Smooth muscle cell of the brain vasculature (primary cell): ENCODE data around the gene HPF1.
"Not testable (repeated sequence)": the region's sequence is repeated elsewhere in the genome, so short reads cannot be mapped to it uniquely, and the experiment has no call there.

Experiments used
- DNase-seq: peaks from one replicate; pipeline ENCODE4 v3.0.0-alpha.2; 2012; ENCODE audit warnings: low read depth, low spot score

Gene HPF1

GRCh38 chr4:169757575-169758184 lies at the start of gene HPF1:
TSS of gene HPF1 (minus strand) at chr4:169757944. CDS start at chr4:169757877, 67 bp downstream.
- DNase-seq = peak; percentile 60

DNA sequence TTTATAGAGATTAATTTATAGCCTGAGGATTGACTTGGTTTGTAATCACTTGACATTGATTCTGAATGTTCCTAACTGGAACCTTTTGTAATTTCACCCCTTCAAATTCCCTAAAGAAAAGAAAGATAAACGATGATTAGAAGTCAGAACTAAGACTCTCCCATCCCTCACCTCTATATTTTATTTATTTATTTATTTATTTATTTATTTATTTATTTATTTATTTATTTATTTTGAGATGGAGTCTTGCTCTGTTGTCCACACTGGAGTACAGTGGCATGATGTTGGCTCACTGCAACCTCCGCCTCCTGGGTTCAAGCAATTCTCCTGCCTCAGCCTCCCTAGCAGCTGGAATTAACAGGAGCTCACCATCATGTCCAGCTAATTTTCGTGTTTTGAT lies 49.0 kb upstream of the HPF1 start:
- DNase-seq = not testable (repeated sequence)

GRCh38 chr4:169803413-169803812 lies 45.7 kb upstream of the HPF1 start:
- DNase-seq = no peak

DNA sequence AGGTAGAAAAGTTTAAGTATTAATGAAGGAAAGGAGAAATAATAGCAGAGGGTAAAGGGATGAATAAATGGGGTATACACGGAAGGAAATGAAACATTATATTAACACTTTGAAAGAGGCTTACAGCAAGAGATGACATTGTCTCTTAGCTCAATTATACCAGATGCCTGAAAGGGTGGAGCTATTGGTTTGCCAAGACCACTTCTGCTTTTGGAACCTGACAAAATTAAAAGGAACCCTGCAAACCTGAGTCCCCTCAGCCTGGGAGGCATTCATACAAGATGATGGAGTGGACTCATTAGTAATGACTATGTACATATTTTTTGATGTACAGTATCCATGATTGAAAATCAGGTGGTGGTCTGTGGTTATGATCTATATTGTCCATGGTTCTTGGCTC lies 45.1 kb upstream of the HPF1 start:
- DNase-seq = no peak

DNA sequence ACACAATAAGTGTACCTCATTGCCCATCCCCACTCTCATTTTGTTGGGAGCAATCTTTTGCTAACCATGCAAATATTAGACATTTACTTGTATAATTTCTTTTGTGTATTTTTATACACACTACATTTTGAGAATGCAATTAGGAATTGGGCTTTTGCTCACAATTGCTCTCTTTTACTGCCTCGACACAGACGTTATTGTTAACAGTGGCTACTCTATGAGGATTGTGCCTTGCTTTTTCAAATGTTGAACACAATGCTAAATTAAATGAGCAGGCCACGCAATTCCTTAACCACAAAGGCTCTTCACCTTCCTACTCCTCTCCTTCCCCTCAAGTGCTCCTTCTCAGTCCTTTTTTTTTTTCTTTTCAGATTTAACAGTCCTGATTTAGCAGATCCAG lies 42.8 kb upstream of the HPF1 start:
- no peak for DNase-seq

DNA sequence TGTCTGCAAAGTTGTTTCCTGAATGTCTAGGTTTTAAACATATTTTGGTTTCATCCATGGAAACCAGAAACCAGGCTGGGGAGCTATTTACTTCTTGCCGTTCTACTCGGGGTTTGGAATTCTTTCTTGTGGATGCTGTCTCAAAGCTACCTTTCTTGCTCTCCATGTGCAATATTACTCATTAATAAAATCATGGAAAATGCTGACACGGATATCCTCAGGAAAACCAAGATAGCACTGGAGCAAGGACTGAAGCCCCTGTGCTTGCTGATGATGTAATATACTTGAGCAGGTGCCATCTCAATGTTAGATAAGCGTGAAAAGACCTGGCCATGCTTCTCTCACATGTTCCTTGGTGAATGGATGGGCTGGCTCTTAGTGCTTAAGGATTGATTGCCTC lies 41.5 kb upstream of the HPF1 start:
- no peak for DNase-seq

GRCh38 chr4:169795585-169795984 lies 37.8 kb upstream of the HPF1 start:
- DNase-seq = no peak

GRCh38 chr4:169791527-169792156 lies 33.9 kb upstream of the HPF1 start:
- DNase-seq = peak; percentile 21

GRCh38 chr4:169791062-169791461 lies 33.3 kb upstream of the HPF1 start:
- DNase-seq = no peak

DNA sequence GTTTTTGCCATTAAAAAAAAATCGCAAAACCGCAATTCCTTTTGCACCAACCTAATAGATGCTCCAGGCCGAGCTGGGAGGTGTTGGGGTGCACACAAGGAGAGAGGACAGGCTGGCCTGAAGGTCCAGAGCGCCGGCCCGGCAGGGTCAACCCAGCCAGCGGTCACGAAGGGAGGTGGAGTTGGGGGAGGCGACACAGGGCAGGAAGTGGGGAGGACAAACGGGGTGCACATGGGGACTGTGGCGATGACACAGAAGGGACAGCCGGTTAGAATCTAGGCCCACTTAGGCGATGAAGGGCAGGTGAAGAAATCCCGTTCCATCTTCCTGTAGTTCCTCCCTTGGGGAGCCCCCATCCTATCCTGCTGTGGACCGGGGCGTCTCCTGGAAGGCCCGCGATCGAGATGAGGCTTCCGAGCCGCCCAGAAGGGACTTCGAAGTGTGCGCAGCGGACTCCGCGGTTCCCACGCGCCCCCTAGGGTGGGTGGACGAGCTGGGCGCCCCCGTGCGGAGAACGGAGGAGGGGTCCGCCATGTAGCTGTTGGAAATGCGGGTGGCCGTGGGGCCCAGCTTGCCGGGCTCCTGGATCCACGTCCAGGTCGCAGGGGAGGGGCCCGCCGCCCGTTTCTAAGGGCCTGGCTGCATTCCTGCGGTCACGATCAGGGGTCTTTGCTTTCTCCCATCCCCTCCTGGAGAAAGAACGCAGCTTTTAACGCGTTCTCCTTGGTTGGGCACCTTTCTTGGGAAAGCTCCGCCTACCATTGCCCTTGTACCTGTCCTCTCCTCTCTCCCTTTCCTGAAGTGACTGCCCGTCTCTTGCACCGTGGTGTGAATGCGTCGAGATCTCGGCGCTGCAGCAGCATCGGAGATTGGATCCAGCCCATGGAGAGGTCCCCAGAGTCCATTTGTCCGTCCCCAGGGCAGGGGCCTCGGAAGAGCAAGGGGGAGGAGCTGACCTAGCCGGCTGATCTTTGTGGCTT lies 17.0 kb upstream of the HPF1 start:
- no peak for DNase-seq

DNA sequence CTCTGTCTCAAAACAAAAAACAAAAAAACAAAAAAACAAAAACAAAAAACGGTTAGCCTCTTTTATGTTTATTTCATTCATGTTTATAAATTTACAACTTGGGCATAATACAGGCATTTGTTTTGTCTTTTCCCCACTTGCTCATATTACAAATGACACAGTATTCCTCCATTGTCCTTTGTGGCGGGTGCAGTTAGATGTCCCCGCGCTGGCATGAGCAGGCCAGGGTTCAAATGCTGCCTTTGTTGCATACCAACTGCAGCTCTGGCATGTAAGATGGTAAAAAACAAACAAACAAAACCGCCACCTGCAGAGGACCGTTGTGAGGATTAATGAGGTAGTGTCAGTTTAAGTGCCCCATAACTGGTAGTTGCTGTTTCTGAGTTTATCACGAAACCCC lies 16.1 kb upstream of the HPF1 start:
- no peak for DNase-seq

- DNase-seq = not testable (repeated sequence)
Observed at GRCh38 chr4:169771556-169772080, 13.9 kb upstream of the HPF1 start.

DNA sequence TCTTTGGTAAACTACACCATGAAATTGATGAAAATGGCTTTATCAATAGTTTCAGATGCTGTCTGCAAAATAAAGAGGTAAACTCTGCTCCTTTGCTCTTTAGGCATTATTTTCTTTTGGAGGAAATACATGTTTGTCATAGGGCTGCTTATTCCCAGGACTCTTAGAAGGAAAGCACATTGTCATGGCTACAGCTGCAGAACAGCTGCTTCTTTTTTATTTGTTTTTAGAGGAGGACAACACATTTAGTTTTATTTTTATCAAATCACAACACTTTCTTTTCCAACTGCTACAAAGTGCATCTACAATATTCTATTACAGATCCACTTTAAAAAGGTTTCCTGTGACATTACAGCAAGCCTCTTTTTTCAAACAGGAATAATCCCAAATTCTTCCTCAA lies 12.7 kb upstream of the HPF1 start:
- DNase-seq = no peak

DNA sequence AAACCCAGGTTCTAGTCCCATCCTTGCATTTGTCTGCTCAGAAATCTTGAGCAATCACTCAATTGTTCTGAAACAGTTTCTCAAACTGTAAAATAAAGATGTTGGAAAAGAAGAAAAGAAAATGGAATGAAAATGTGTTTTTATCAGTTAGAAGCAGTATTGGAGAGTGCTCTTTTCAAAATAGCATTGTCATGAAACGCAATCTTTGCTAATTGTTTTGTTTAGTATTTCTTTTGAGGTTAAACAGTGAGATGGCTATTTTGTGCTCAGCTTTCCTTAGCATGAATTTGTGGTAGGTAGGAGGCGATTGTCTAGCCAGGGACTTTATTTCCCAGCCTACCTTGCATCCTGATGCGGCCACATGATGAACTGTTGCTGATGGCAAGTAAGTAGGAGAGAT lies 10.6 kb upstream of the HPF1 start:
- no peak for DNase-seq

DNA sequence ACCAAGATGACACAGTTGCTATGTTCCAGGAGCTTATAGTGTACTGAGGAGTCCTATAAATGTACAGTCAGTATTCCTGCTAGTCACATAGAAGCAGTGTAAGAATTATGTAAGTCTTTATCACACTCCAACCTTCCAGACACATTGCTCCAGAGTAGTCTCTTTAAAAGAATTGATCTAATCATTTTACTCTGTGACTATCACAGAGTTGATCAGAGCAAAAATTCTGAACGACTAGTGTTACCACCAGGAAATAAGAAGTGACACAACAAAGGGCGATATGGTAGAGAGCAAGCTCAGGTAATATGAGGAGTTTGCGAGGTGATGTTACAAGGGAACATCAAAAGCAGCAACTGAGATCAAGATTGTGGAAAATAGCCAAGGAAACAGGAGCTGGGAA lies 9.0 kb upstream of the HPF1 start:
- no peak for DNase-seq

DNA sequence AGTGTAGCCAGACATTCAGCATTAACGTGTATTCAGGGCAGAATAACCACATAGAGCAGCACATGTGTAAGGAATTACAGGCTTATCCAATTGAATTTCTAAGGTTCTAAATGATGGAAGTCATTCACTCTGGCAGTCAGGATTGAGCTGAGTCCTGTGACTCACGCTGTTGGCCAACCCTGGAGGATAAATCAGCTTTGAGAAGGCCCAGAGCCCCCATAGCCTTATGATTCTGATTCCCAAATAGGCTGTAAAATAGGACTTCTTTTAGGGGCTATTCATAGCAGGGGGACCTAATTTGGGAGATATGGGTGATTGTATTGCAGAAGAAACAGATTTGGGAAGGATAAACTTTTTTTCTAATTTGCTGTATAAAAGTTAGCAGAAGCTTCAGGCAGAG lies 8.1 kb upstream of the HPF1 start:
- DNase-seq = no peak

- DNase-seq = no peak
Observed at GRCh38 chr4:169761846-169762245, 4.1 kb upstream of the HPF1 start.

DNA sequence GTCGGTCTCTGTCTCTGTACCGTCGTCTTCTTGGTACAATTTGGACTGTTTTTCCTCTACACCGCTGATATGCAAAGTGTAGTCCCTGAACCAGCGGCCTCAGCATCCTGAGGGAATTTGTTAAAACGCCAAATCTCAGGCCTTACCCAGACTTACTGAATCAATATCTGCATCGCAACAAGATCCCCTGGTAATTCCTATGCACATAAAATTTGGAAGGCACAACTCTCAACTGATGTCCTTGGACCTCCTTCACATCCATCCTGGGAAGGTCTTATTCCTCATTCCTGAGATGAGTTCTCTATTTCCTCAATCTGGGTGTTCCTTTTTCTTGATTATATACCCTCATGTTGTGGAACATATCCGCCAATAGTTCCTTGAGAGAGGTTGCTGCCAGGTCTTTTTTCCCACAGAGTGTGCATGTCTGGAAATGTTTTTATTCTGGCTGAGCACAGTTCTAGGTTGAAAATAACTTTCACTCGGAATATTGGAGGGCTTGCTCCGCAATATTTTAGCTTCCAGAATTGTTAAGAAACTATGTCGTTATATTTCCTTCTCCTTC lies 738 bp upstream of the HPF1 start:
- DNase-seq = no peak

- DNase-seq = no peak
Observed at GRCh38 chr4:169756971-169757574, 671 bp downstream of the HPF1 start.

GRCh38 chr4:169745291-169745690 lies 12.5 kb downstream of the HPF1 start:
- DNase-seq = no peak

GRCh38 chr4:169744601-169745000 lies 13.1 kb downstream of the HPF1 start:
- DNase-seq = no peak

- DNase-seq = no peak
Observed at GRCh38 chr4:169741569-169741968, 16.2 kb downstream of the HPF1 start.
